GM10847 (cell line): Measurements from ENCODE around the gene GATA3.
A peak's percentile ranks its signal among the peaks of the same experiment; 100 is the strongest.

Experiments
- POLR2A ChIP-seq: IDR thresholded peaks from 2 replicates; pipeline ENCODE4 v1.6.1; 2011; ENCODE audit not compliant: insufficient read length; ENCODE audit errors: extremely low read depth

GATA3 gene

DNA sequence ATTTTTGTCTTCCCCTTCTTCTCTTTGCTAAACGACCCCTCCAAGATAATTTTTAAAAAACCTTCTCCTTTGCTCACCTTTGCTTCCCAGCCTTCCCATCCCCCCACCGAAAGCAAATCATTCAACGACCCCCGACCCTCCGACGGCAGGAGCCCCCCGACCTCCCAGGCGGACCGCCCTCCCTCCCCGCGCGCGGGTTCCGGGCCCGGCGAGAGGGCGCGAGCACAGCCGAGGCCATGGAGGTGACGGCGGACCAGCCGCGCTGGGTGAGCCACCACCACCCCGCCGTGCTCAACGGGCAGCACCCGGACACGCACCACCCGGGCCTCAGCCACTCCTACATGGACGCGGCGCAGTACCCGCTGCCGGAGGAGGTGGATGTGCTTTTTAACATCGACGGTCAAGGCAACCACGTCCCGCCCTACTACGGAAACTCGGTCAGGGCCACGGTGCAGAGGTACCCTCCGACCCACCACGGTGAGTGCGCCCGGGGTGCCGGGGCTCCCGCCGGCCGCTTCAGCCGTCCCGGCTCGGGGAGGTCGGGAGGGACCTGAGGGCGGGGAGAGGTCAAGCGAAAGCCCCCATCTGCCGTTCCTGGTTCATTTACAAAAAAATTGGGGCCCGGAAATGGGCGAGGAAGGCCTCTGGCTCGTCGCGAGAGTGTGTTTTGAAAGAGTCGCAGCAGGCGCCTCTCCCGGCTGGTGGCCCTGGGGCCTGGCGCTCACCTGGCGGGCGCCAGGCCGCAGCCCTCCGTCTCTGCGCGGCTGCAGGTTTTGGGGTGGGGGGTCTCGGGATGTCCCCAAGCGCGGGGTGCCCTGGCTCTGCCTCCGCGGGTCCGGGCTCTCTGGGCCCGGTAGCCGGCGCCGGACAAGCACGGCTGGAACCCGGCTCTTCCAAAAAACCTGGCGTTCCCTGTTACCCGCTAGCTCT is 1.2 kb downstream of the GATA3 start:
- TF ChIP-seq POLR2A = peak; percentile 29

DNA sequence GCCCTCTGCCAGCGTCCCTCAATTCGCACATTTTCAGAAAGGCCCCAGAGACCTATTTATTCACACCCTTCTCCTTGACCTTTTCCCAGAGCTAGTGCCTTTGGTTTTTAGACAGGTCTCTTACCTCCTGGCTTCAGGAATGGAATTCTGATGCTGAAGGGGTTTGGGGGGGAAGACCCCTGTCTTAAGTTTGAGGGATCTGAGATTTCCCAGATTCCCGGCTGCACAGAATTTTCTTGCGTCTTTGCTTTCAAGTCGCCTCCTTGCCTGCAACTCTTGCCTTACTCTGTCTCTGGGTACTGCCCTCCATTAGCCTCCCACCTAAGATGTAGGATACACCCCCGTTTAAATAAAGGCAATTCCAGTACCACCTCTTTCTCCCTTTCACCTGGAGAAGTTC is 1.9 kb downstream of the GATA3 start:
- no peak for TF ChIP-seq POLR2A

- TF ChIP-seq POLR2A = no peak
Measured at GRCh38 chr10:8056871-8057331, 2.4 kb downstream of the GATA3 start.

GRCh38 chr10:8057636-8058273 is 3.3 kb downstream of the GATA3 start:
- no peak for TF ChIP-seq POLR2A

DNA sequence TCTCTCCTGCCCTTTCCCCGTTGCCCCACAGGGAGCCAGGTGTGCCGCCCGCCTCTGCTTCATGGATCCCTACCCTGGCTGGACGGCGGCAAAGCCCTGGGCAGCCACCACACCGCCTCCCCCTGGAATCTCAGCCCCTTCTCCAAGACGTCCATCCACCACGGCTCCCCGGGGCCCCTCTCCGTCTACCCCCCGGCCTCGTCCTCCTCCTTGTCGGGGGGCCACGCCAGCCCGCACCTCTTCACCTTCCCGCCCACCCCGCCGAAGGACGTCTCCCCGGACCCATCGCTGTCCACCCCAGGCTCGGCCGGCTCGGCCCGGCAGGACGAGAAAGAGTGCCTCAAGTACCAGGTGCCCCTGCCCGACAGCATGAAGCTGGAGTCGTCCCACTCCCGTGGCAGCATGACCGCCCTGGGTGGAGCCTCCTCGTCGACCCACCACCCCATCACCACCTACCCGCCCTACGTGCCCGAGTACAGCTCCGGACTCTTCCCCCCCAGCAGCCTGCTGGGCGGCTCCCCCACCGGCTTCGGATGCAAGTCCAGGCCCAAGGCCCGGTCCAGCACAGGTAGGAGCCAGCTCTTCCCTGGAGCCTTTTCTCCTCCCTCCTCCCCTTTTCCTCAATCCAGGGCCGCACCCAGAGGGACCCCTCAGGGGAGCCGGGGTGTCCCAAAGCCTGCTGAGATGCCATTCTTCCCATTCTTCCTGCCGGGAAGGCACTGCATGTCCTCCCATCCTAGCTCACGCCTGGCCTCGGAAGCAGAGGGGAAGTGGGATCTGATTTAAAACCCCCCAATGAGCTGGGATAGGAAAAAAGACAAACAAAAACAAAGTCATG is 4.0 kb downstream of the GATA3 start:
- no peak for TF ChIP-seq POLR2A

GRCh38 chr10:8059191-8059936 is 4.9 kb downstream of the GATA3 start:
- TF ChIP-seq POLR2A = no peak

DNA sequence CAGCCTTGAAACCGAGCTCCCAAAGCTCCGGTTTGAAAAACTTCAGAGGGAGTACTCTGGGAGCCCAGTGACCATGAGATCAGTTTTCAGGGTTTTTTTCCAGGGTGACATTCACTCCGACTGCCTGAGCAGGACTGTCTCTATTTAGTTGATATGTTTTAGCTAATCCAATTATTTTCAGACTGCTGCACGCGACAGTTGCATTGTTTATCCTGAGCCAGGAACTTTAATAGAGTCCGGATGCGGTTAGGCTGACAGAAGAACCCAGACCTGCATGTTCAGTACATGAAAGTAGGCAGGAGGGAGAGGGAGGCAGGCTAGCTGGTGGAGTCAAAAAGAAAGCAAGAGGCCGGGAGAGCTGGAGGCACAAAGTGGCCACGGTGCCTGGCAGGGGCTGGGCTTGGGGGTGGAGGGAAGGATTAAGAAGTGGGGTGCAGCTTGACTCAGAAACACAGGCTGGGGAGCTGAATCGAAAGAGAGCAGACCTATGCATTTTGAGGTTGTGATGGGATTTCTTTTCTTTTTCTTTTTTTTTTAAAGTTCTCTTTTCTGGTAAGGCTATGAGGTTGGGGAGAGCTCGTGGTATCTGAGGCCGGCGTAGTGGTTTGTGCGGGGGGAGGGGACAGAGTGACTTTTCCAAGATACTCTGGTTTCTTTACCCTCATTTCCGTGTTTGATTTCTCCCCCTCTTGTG is 5.7 kb downstream of the GATA3 start:
- no peak for TF ChIP-seq POLR2A

- TF ChIP-seq POLR2A = no peak
Measured at GRCh38 chr10:8060704-8061121, 6.2 kb downstream of the GATA3 start.

GRCh38 chr10:8061274-8062211 is 7.1 kb downstream of the GATA3 start:
- no peak for TF ChIP-seq POLR2A

GRCh38 chr10:8063128-8063908 is 8.8 kb downstream of the GATA3 start:
- no peak for TF ChIP-seq POLR2A

- TF ChIP-seq POLR2A = no peak
Measured at GRCh38 chr10:8063935-8064334, 9.4 kb downstream of the GATA3 start.

GRCh38 chr10:8064436-8064835 is 9.9 kb downstream of the GATA3 start:
- no peak for TF ChIP-seq POLR2A
